Hepatocyte (in vitro differentiated cells): ENCODE results near the gene BAZ2B.

Source experiments
- CTCF ChIP-seq: fragments of 200-600 bp; sonication (generic); IDR thresholded peaks from 2 replicates; pipeline ENCODE4 v1.5.1; 2016; ENCODE audit warnings: antibody characterized with exemption, mild to moderate bottlenecking; ENCODE audit not compliant: poor library complexity
- EZH2 ChIP-seq: fragments of 200-600 bp; sonication (generic); IDR thresholded peaks from 2 replicates; pipeline ENCODE4 v1.6.1; 2016; ENCODE audit warnings: antibody characterized with exemption, mild to moderate bottlenecking, borderline replicate concordance

- TF ChIP-seq CTCF (no peak), EZH2 (no peak)
Observed at GRCh38 chr2:159471340-159471739, 145.0 kb downstream of the BAZ2B start.
